Measurements from ENCODE around the gene SLC22A14.

GRCh38 chr3:38362825-38363224 lies 80.7 kb downstream of the SLC22A14 start:
- no peak for TF ChIP-seq EZH2 (IDR thresholded peaks at IDR 0.05; ENCODE audit: borderline replicate concordance, low read depth, low read length, severe bottlenecking)
- TF ChIP-seq MAX (IDR thresholded peaks at IDR 0.05; ENCODE audit: insufficient read depth, insufficient read length) = no peak
- no peak for TF ChIP-seq CTCF (IDR thresholded peaks at IDR 0.05; ENCODE audit: extremely low read depth in 1 of 2, insufficient read depth in 1 of 2, low read depth in 1 of 2, low read length in 2 of 2)
- TF ChIP-seq POLR2AphosphoS5 (IDR thresholded peaks at IDR 0.05; ENCODE audit: insufficient read depth, low read depth, low read length) = no peak

Data from endothelial cell of umbilical vein (primary cell).